ENCODE results near the gene NACC1.

- TF ChIP-seq CTCF (IDR thresholded peaks at IDR 0.05) (no peak), POLR2AphosphoS5 (IDR thresholded peaks at IDR 0.05; ENCODE audit: insufficient read depth in 1 of 2, low read depth in 1 of 2) (no peak), POLR2A (IDR thresholded peaks at IDR 0.05) (no peak)
Observed at GRCh38 chr19:13119627-13120026, 1.6 kb downstream of the NACC1 start.

Data from vagina (tissue), 2 donors.